Keratinocyte (primary cell): ENCODE results near the gene MAP3K14. TPM values are rescaled to one million over a fixed set of nuclear protein-coding genes. Genes with fewer than 3 reads are reported as not detected.
"Not testable (repeated sequence)": the region's sequence is repeated elsewhere in the genome, so short reads cannot be mapped to it uniquely, and the experiment has no call there.

Experiments
- DNase-seq: peaks from one replicate; pipeline ENCODE4 v3.0.0-alpha.2; 2011; ENCODE audit warnings: low read depth, missing footprints, low spot score
- FAIRE-seq: peaks from 2 replicates; lab custom pipeline; 2011; peaks lifted over from hg19 to GRCh38; lab: Jason Lieb, UNC
- H2AFZ ChIP-seq: 2 replicates; pipeline ENCODE4 v1.6.0; 2012; ENCODE audit warnings: low read length, control low read depth, inconsistent platforms; ENCODE audit not compliant: control insufficient read depth
- H3K27ac ChIP-seq: 2 replicates; pipeline ENCODE4 v1.5.1; 2011; ENCODE audit warnings: low read length; ENCODE audit not compliant: control insufficient read depth, insufficient read depth
- H3K27me3 ChIP-seq: 3 replicates; pipeline ENCODE4 v1.6.0; 2011; ENCODE audit warnings: low read length; ENCODE audit not compliant: control insufficient read depth, insufficient read depth; ENCODE audit errors: extremely low read depth
- H3K36me3 ChIP-seq, 2 experiments: 2 replicates in 1 of 2; 3 replicates in 1 of 2; pipeline ENCODE4 v1.5.1; 2011; ENCODE audit warnings: low read length in 2 of 2, mild to moderate bottlenecking in 1 of 2; ENCODE audit not compliant: control insufficient read depth in 2 of 2, insufficient read depth in 2 of 2; ENCODE audit errors: extremely low read depth in 1 of 2
- H3K4me1 ChIP-seq: 3 replicates; pipeline ENCODE4 v1.5.1; 2011; ENCODE audit warnings: low read length; ENCODE audit not compliant: control insufficient read depth, insufficient read depth; ENCODE audit errors: extremely low read depth
- H3K4me2 ChIP-seq: 3 replicates; pipeline ENCODE4 v1.6.0; 2011; ENCODE audit warnings: low read depth, low read length; ENCODE audit not compliant: control insufficient read depth, insufficient read depth; ENCODE audit errors: extremely low read depth
- H3K4me3 ChIP-seq, 3 experiments: fragments of 200-600 bp in 1 of 3; sonication (generic) in 1 of 3; 2 replicates in 2 of 3; 3 replicates in 1 of 3; pipeline ENCODE4 v1.5.1; 2011 to 2016; ENCODE audit warnings: low read length in 3 of 3, mild to moderate bottlenecking in 3 of 3, control low read depth in 2 of 3, inconsistent platforms in 1 of 3, low read depth in 1 of 3, mixed read lengths in 1 of 3, mixed run types in 1 of 3, moderate library complexity in 1 of 3; ENCODE audit not compliant: control insufficient read depth in 2 of 3, insufficient read depth in 2 of 3; ENCODE audit errors: extremely low read depth in 1 of 3
- H3K79me2 ChIP-seq: 2 replicates; pipeline ENCODE4 v1.6.0; 2012; ENCODE audit warnings: low read length; ENCODE audit not compliant: control insufficient read depth, insufficient read depth
- H3K9ac ChIP-seq: 3 replicates; pipeline ENCODE4 v1.6.0; 2011; ENCODE audit warnings: low read length; ENCODE audit not compliant: control insufficient read depth, insufficient read depth; ENCODE audit errors: extremely low read depth
- H3K9me1 ChIP-seq: 3 replicates; pipeline ENCODE4 v1.6.0; 2011; ENCODE audit warnings: low read length; ENCODE audit not compliant: control insufficient read depth, insufficient read depth; ENCODE audit errors: extremely low read depth
- H3K9me3 ChIP-seq: 2 replicates; pipeline ENCODE4 v1.5.1; 2012; ENCODE audit warnings: low read depth, low read length; ENCODE audit not compliant: control insufficient read depth
- H4K20me1 ChIP-seq: 3 replicates; pipeline ENCODE4 v1.6.0; 2011; ENCODE audit warnings: low read length; ENCODE audit not compliant: control insufficient read depth, insufficient read depth; ENCODE audit errors: extremely low read depth
- CTCF ChIP-seq, 3 experiments: IDR thresholded peaks in 1 of 3; conservative IDR thresholded peaks in 1 of 3; optimal IDR thresholded peaks in 1 of 3; 2 replicates in 2 of 3; 3 replicates in 1 of 3; pipeline versions ENCODE3 to v1.5.1; 2011; ENCODE audit warnings: low read length in 3 of 3, mild to moderate bottlenecking in 3 of 3, moderate library complexity in 2 of 3, control low read depth in 1 of 3, inconsistent platforms in 1 of 3; ENCODE audit not compliant: insufficient read depth in 2 of 3; ENCODE audit errors: extremely low read depth in 1 of 3
- EZH2 ChIP-seq: IDR thresholded peaks from one replicate; pipeline ENCODE4 v1.6.1; 2012; ENCODE audit warnings: inconsistent platforms, mild to moderate bottlenecking, low read length, moderate library complexity
- dilution Hi-C: fragments of 300-500 bp; cut with MboI; formaldehyde crosslinking; loops from one replicate; pipeline ENCODE4 v1.7.0; 2020; ENCODE audit warnings: low sequenced_read_pairs; ENCODE audit not compliant: extremely low pct_ligation_motif_present
- polyA plus RNA-seq, 5 experiments: library from polyadenylated mRNA; depleted of rRNA in 3 of 5; stranded (reverse) in 3 of 5; stranded (forward) in 1 of 5; unstranded in 1 of 5; fragments of >200 nt; gene quantifications; 1 replicate in 1 of 5; 2 replicates in 3 of 5; 3 replicates in 1 of 5; pipeline versions ENCODE4 v1.2.1 to v1.2.3, GENCODE V29; 2011 to 2012; ENCODE audit warnings: missing spikeins in 2 of 5, low read depth in 1 of 5, low replicate concordance in 1 of 5

MAP3K14 gene
- polyA plus RNA-seq, 1 donor (not counting 4 experiments of a cell fraction or from before 2014, with no cell fraction given): 6.5 TPM

GRCh38 chr17:45345554-45346215 lies 28.9 kb upstream of the MAP3K14 start:
- Histone ChIP-seq H2AFZ (no peak overlapping the region), H3K9ac (no peak overlapping the region), H3K4me3 (no peak overlapping the region), H3K4me2 (no peak overlapping the region), H3K4me1 (peaks cover 9% of the 10 kb centered on the region), H3K27me3 (no peaks in the 10 kb centered on the region), H3K79me2 (no peaks in the 10 kb centered on the region), H3K9me3 (no peaks in the 10 kb centered on the region), H3K36me3 (no peaks in the 10 kb centered on the region), H4K20me1 (no peaks in the 10 kb centered on the region), H3K9me1 (no peaks in the 10 kb centered on the region), H3K27ac (no peak overlapping the region)
- TF ChIP-seq CTCF (optimal IDR thresholded peaks at IDR 0.05 in 1 of 3, IDR thresholded peaks at IDR 0.05 in 1 of 3, conservative IDR thresholded peaks at IDR 0.05 in 1 of 3; ENCODE audit: extremely low read depth in 1 of 3, insufficient read depth in 2 of 3, low read length in 3 of 3) (no peak), EZH2 (no peak)
- no peak for DNase-seq
- no peak for FAIRE-seq
- dilution Hi-C loops: no loop called here

- no peak overlapping the region for H3K4me3 ChIP-seq
- no peak overlapping the region for H3K4me2 ChIP-seq
- no peak overlapping the region for H3K9ac ChIP-seq
- FAIRE-seq: no peak
- no peaks in the 10 kb centered on the region for H3K27me3 ChIP-seq
- no peaks in the 10 kb centered on the region for H3K79me2 ChIP-seq
- H3K9me1 ChIP-seq: no peaks in the 10 kb centered on the region
- no peak overlapping the region for H2AFZ ChIP-seq
- no peaks in the 10 kb centered on the region for H4K20me1 ChIP-seq
- dilution Hi-C loops: no loop called here
- H3K36me3 ChIP-seq: no peaks in the 10 kb centered on the region
- no peak for TF ChIP-seq EZH2
- TF ChIP-seq CTCF (optimal IDR thresholded peaks at IDR 0.05 in 1 of 3, IDR thresholded peaks at IDR 0.05 in 1 of 3, conservative IDR thresholded peaks at IDR 0.05 in 1 of 3; ENCODE audit: extremely low read depth in 1 of 3, insufficient read depth in 2 of 3, low read length in 3 of 3): no peak
- no peaks in the 10 kb centered on the region for H3K9me3 ChIP-seq
- H3K27ac ChIP-seq: no peak overlapping the region
- DNase-seq: no peak
- H3K4me1 ChIP-seq: peaks cover 9% of the 10 kb centered on the region
These were observed 28.4 kb upstream of the MAP3K14 start for GRCh38 chr17:45345246-45345553.

- DNase-seq, H2AFZ ChIP-seq, H3K4me3 ChIP-seq, FAIRE-seq, H3K36me3 ChIP-seq, dilution Hi-C loops, H3K9me3 ChIP-seq, H3K4me1 ChIP-seq, H4K20me1 ChIP-seq, H3K9me1 ChIP-seq, H3K27ac ChIP-seq, H3K4me2 ChIP-seq, H3K27me3 ChIP-seq, H3K9ac ChIP-seq, H3K79me2 ChIP-seq: not testable (repeated sequence)
These were observed 27.3 kb upstream of the MAP3K14 start for GRCh38 chr17:45343967-45344664.
